Measurements from ENCODE around the gene DCAF4.

DCAF4 gene

DNA sequence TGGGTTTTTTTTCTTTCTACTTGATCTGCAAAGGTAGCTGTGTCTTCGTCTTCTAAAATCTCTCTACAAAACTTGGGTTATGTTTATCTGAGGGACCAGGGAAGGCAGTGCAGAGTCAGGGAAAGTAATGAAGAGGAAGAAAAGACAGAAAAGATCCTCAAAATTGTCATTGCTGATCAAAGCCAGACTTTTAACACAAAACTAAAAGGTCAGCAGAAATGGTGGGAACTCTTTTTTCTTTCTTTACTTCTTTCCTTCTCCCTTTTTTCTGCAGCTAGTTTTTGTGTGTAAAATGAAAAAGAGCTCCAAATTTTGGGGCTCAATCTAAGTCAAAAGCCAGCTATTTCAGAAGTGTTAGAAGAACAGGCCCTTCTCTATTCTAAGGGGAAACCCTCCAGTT is 44.2 kb upstream of the DCAF4 start:
- TF ChIP-seq SPI1 (IDR thresholded peaks at IDR 0.05; ENCODE audit: borderline replicate concordance, low read depth), result no peak
- no peak for DNase-seq (ENCODE audit: low read depth in 1 of 2, low spot score in 1 of 2)
- Histone ChIP-seq H3K4me3 (replicated peaks; ENCODE audit: insufficient read depth, low read length) (no peak overlapping the region), H3K27me3 (ENCODE audit: insufficient read depth, poor library complexity, severe bottlenecking) (no peaks in the 10 kb centered on the region), H3K27ac (replicated peaks) (no peak overlapping the region)

DNA sequence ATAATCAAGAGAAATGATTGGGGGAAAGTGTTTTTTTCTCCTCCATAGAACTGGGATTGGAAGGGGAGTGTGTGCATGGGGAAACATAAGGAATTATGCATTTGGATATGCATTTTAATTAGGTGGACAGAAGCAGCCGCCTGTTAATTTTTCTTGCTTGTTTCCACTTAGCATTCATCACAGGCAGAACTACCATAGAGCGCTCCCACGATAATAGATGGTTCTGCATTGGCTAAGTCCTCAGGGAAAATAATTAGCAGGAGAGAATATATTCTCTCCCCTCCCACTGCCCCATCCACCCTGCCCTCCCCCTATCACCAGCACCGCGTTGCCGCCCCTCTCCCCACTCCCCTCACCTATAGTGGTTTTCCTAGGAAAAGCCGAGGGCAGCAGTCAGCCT is 43.8 kb upstream of the DCAF4 start:
- DNase-seq (ENCODE audit: low read depth in 1 of 2, low spot score in 1 of 2), result no peak
- no peak for TF ChIP-seq GABPA (IDR thresholded peaks at IDR 0.05; ENCODE audit: low read depth)
- Histone ChIP-seq H3K27me3 (ENCODE audit: insufficient read depth, poor library complexity, severe bottlenecking) (no peaks in the 10 kb centered on the region), H3K27ac (replicated peaks) (no peak overlapping the region), H3K4me3 (replicated peaks; ENCODE audit: insufficient read depth, low read length) (no peak overlapping the region)

DNA sequence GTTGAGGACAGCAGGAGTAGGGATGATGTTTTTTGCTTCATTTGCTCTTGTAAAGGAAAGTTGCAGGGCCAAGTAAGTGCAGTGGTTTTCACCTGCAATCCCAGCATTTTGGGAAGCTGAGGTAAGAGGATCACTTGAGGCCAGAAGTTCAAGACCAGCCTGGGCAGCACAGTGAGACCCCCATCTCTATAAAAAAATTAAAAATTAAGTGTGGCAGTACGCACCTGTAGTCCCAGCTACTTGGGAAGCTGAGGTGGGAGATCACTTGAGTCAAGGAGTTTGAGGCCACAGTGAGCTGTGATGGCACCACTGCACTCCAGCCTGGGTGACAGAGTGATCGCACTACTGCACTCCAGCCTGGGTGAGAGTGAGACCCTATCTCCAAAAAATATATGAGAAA is 43.2 kb upstream of the DCAF4 start:
- no peaks in the 10 kb centered on the region for H3K27me3 ChIP-seq (ENCODE audit: insufficient read depth, poor library complexity, severe bottlenecking)
- H3K27ac ChIP-seq (replicated peaks), result no peak overlapping the region

DNA sequence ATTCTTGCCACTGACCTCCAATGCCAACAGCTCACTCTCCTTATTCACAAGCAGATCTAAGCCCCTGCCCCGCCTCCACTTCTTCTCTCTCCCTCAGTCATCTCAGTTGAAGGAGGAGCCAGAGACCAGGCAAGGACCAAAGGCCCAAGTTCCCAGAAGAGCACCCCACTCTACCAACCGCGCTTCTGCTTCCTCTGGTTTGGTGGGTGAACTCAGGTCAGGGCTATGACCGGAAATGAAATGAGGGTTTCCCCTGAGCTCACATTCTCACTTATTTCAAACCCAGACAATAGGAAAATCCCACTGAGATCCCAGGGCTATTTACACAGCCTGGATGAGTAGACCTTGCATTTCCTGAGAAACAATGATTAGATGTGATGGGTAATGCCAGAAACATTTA is 42.3 kb upstream of the DCAF4 start:
- H3K4me3 ChIP-seq (replicated peaks; ENCODE audit: insufficient read depth, low read length), result no peak overlapping the region
- DNase-seq (ENCODE audit: low read depth in 1 of 2, low spot score in 1 of 2), result no peak
- TF ChIP-seq POLR2AphosphoS5 (IDR thresholded peaks at IDR 0.05; ENCODE audit: low read depth), result no peak
- TF ChIP-seq, protein P1, sequence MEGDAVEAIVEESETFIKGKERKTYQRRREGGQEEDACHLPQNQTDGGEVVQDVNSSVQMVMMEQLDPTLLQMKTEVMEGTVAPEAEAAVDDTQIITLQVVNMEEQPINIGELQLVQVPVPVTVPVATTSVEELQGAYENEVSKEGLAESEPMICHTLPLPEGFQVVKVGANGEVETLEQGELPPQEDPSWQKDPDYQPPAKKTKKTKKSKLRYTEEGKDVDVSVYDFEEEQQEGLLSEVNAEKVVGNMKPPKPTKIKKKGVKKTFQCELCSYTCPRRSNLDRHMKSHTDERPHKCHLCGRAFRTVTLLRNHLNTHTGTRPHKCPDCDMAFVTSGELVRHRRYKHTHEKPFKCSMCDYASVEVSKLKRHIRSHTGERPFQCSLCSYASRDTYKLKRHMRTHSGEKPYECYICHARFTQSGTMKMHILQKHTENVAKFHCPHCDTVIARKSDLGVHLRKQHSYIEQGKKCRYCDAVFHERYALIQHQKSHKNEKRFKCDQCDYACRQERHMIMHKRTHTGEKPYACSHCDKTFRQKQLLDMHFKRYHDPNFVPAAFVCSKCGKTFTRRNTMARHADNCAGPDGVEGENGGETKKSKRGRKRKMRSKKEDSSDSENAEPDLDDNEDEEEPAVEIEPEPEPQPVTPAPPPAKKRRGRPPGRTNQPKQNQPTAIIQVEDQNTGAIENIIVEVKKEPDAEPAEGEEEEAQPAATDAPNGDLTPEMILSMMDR (IDR thresholded peaks at IDR 0.05; ENCODE audit: insufficient read depth, low read length), result no peak
- TF ChIP-seq GABPA (IDR thresholded peaks at IDR 0.05; ENCODE audit: low read depth), result no peak
- TF ChIP-seq, protein P2, sequence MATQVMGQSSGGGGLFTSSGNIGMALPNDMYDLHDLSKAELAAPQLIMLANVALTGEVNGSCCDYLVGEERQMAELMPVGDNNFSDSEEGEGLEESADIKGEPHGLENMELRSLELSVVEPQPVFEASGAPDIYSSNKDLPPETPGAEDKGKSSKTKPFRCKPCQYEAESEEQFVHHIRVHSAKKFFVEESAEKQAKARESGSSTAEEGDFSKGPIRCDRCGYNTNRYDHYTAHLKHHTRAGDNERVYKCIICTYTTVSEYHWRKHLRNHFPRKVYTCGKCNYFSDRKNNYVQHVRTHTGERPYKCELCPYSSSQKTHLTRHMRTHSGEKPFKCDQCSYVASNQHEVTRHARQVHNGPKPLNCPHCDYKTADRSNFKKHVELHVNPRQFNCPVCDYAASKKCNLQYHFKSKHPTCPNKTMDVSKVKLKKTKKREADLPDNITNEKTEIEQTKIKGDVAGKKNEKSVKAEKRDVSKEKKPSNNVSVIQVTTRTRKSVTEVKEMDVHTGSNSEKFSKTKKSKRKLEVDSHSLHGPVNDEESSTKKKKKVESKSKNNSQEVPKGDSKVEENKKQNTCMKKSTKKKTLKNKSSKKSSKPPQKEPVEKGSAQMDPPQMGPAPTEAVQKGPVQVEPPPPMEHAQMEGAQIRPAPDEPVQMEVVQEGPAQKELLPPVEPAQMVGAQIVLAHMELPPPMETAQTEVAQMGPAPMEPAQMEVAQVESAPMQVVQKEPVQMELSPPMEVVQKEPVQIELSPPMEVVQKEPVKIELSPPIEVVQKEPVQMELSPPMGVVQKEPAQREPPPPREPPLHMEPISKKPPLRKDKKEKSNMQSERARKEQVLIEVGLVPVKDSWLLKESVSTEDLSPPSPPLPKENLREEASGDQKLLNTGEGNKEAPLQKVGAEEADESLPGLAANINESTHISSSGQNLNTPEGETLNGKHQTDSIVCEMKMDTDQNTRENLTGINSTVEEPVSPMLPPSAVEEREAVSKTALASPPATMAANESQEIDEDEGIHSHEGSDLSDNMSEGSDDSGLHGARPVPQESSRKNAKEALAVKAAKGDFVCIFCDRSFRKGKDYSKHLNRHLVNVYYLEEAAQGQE (IDR thresholded peaks at IDR 0.05; ENCODE audit: insufficient replicate concordance, low read depth), result no peak
- TF ChIP-seq SPI1 (IDR thresholded peaks at IDR 0.05; ENCODE audit: borderline replicate concordance, low read depth), result no peak
- H3K27ac ChIP-seq (replicated peaks), result no peak overlapping the region
- no peaks in the 10 kb centered on the region for H3K27me3 ChIP-seq (ENCODE audit: insufficient read depth, poor library complexity, severe bottlenecking)

More for the DNA sequence above, 43.2 kb upstream of the DCAF4 start:
- no peak for DNase-seq (ENCODE audit: low read depth in 1 of 2, low spot score in 1 of 2)
- H3K4me3 ChIP-seq (replicated peaks; ENCODE audit: insufficient read depth, low read length), result no peak overlapping the region
- TF ChIP-seq POLR2AphosphoS5 (IDR thresholded peaks at IDR 0.05; ENCODE audit: low read depth) (no peak), SPI1 (IDR thresholded peaks at IDR 0.05; ENCODE audit: borderline replicate concordance, low read depth) (no peak), GABPA (IDR thresholded peaks at IDR 0.05; ENCODE audit: low read depth) (no peak)
- TF ChIP-seq, protein P1 (IDR thresholded peaks at IDR 0.05; ENCODE audit: insufficient read depth, low read length), result no peak
- TF ChIP-seq, protein P2 (IDR thresholded peaks at IDR 0.05; ENCODE audit: insufficient replicate concordance, low read depth), result no peak

DNA sequence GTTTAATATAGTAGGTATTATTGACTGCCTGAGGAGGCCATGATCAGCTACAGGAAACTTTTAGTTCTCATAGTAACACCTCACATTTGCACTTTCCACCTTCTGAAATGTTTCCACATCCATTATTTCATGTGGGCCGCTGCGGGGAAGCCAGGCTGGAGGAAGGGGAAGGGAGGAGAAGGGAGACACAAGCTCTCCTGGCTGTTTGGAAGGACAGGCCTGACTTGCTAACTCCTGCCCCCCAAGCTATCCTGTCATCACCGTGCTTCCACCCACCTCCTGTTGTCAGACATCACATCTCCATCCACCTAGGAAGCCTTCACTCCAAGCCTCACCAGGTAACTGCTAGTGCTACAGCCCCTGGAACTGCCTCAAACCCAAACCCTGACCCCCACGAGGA is 41.9 kb upstream of the DCAF4 start:
- TF ChIP-seq, protein P2 (IDR thresholded peaks at IDR 0.05; ENCODE audit: insufficient replicate concordance, low read depth), result no peak
- TF ChIP-seq, protein P1 (IDR thresholded peaks at IDR 0.05; ENCODE audit: insufficient read depth, low read length), result no peak
- no peak for TF ChIP-seq SPI1 (IDR thresholded peaks at IDR 0.05; ENCODE audit: borderline replicate concordance, low read depth)
- TF ChIP-seq POLR2AphosphoS5 (IDR thresholded peaks at IDR 0.05; ENCODE audit: low read depth), result no peak
- TF ChIP-seq GABPA (IDR thresholded peaks at IDR 0.05; ENCODE audit: low read depth), result no peak
- no peaks in the 10 kb centered on the region for H3K27me3 ChIP-seq (ENCODE audit: insufficient read depth, poor library complexity, severe bottlenecking)
- H3K4me3 ChIP-seq (replicated peaks; ENCODE audit: insufficient read depth, low read length), result no peak overlapping the region
- H3K27ac ChIP-seq (replicated peaks), result no peak overlapping the region
- DNase-seq (ENCODE audit: low read depth in 1 of 2, low spot score in 1 of 2), result no peak

Measured in HL-60 (cell line).